A673 (cell line): ENCODE measurements around the gene YWHAQ. TPM values are rescaled to one million over a fixed set of nuclear protein-coding genes. Genes with fewer than 3 reads are reported as not detected.
"Not testable (repeated sequence)": the region's sequence is repeated elsewhere in the genome, so short reads cannot be mapped to it uniquely, and the experiment has no call there.

ENCODE experiments used
- BruUV-seq: library from RNA; stranded (reverse); fragments of 400-500 nt; replicated peaks from 2 replicates; lab custom pipeline; 2021; lab: Mats Ljungman, UMichigan
- CTCF ChIA-PET: fragments of 300-600 bp; sonication (Branson Sonifier 250); formaldehyde crosslinking; loops from one replicate; lab custom pipeline; 2022; ENCODE audit warnings: antibody characterized with exemption; lab: Charles Lee
- POLR2A ChIA-PET: fragments of 300-600 bp; sonication (Branson Sonifier 250); formaldehyde crosslinking; loops from one replicate; lab custom pipeline; 2022; ENCODE audit warnings: antibody characterized with exemption; ENCODE audit not compliant: low non-redundant PET; lab: Charles Lee
- DNase-seq: peaks from one replicate; pipeline ENCODE4 v3.0.0-alpha.2; 2015; ENCODE audit warnings: low spot score
- H3K27ac ChIP-seq: fragments of 200-600 bp; sonication (generic); 2 replicates; pipeline ENCODE4 v1.5.1; 2016; ENCODE audit warnings: mixed run types, low read depth, mild to moderate bottlenecking, mixed read lengths, antibody characterized with exemption, low read length; ENCODE audit not compliant: poor library complexity, severe bottlenecking
- H3K27me3 ChIP-seq: fragments of 200-600 bp; sonication (generic); replicated peaks from 2 replicates; pipeline ENCODE4 v1.6.1; 2017; ENCODE audit warnings: mixed run types, low read depth, mild to moderate bottlenecking, mixed read lengths, antibody characterized with exemption, low read length; ENCODE audit not compliant: insufficient read depth, poor library complexity
- H3K36me3 ChIP-seq: fragments of 200-600 bp; sonication (generic); 2 replicates; pipeline ENCODE4 v1.6.1; 2016; ENCODE audit warnings: mixed run types, mild to moderate bottlenecking, mixed read lengths, antibody characterized with exemption, low read length; ENCODE audit not compliant: insufficient read depth, poor library complexity, severe bottlenecking
- H3K4me1 ChIP-seq: fragments of 200-600 bp; sonication (generic); 2 replicates; pipeline ENCODE4 v1.6.1; 2017; ENCODE audit warnings: mixed run types, mild to moderate bottlenecking, mixed read lengths, antibody characterized with exemption, low read length; ENCODE audit not compliant: insufficient read depth, poor library complexity, severe bottlenecking
- H3K4me3 ChIP-seq: fragments of 200-600 bp; sonication (generic); 2 replicates; pipeline ENCODE4 v1.5.1; 2016; ENCODE audit warnings: low read depth, mixed run types, mild to moderate bottlenecking, mixed read lengths, low read length; ENCODE audit not compliant: poor library complexity, severe bottlenecking
- H3K9me3 ChIP-seq: fragments of 200-600 bp; sonication (generic); 2 replicates; pipeline ENCODE4 v1.6.1; 2016; ENCODE audit warnings: mixed run types, low read depth, mild to moderate bottlenecking, mixed read lengths, antibody characterized with exemption, low read length; ENCODE audit not compliant: poor library complexity, severe bottlenecking
- EZH2 ChIP-seq: fragments of 200-600 bp; sonication (generic); IDR thresholded peaks from 2 replicates; pipeline ENCODE4 v1.6.1; 2017; ENCODE audit warnings: borderline replicate concordance, low read depth, mild to moderate bottlenecking, mixed read lengths, antibody characterized with exemption, low read length; ENCODE audit not compliant: poor library complexity, severe bottlenecking
- intact Hi-C: fragments of 100-400 bp; cut with micrococcal nuclease; formaldehyde crosslinking; loops from one replicate; pipeline ENCODE4 v1.10.0; 2022; ENCODE audit not compliant: unreplicated experiment
- total RNA-seq: library from RNA; stranded (reverse); gene quantifications from 2 replicates; pipeline ENCODE4 v1.2.3, GENCODE V29; 2021
- TF ChIP-seq, protein P1 (sequence below): fragments of 300-800, 200-600 bp; sonication (generic); conservative IDR thresholded peaks from 2 replicates; pipeline ENCODE4 v1.5.1; 2017; ENCODE audit warnings: low read depth, mild to moderate bottlenecking, antibody characterized with exemption, low read length, moderate library complexity, mixed read lengths

The YWHAQ gene
- total RNA-seq, 1 experiment from 2014 or later = 533 TPM

DNA sequence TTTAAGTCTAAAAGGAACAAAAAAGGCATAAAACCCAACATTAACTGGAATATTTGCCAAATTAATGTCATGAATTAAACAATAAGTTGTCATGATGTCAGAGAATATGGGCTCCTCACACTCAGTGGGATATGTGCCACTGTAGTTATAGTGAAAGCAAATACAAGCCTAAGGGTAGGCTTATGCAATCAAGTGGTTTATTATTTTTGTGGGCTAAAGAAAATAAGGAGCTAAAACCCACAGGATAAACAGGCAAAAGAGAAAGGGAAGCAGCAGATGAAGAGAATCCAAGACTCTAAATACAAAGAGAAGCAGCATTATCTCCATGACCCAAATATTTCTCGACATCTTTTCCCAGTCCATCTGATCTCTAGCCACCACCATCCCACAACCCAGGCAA lies 17.5 kb downstream of the YWHAQ start:
- ChIA-PET CTCF (no interaction called here), POLR2A (interaction anchor here (0.6 kb wide), 1 partner anchor 11 kb away, joined by 3 read pairs; no protein-coding TSS in a partner anchor)
- Histone ChIP-seq H3K4me3 (no peak overlapping the region), H3K27me3 (no peaks in the 10 kb centered on the region), H3K4me1 (peaks cover 29% of the 10 kb centered on the region), H3K27ac (no peak overlapping the region), H3K36me3 (peaks cover 10% of the 10 kb centered on the region), H3K9me3 (no peaks in the 10 kb centered on the region)
- no peak for TF ChIP-seq EZH2
- TF ChIP-seq, protein P1, sequence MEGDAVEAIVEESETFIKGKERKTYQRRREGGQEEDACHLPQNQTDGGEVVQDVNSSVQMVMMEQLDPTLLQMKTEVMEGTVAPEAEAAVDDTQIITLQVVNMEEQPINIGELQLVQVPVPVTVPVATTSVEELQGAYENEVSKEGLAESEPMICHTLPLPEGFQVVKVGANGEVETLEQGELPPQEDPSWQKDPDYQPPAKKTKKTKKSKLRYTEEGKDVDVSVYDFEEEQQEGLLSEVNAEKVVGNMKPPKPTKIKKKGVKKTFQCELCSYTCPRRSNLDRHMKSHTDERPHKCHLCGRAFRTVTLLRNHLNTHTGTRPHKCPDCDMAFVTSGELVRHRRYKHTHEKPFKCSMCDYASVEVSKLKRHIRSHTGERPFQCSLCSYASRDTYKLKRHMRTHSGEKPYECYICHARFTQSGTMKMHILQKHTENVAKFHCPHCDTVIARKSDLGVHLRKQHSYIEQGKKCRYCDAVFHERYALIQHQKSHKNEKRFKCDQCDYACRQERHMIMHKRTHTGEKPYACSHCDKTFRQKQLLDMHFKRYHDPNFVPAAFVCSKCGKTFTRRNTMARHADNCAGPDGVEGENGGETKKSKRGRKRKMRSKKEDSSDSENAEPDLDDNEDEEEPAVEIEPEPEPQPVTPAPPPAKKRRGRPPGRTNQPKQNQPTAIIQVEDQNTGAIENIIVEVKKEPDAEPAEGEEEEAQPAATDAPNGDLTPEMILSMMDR = no peak
- intact Hi-C loops = no loop called here
- no peak for DNase-seq
- no TSS peak for BruUV-seq

GRCh38 chr2:9611549-9611912 lies 19.3 kb downstream of the YWHAQ start:
- H3K4me1 ChIP-seq = peaks cover 34% of the 10 kb centered on the region
- H3K36me3 ChIP-seq, H3K9me3 ChIP-seq, H3K27ac ChIP-seq, POLR2A ChIA-PET, H3K27me3 ChIP-seq, intact Hi-C loops, BruUV-seq, DNase-seq, CTCF ChIA-PET, H3K4me3 ChIP-seq: not testable (repeated sequence)

DNA sequence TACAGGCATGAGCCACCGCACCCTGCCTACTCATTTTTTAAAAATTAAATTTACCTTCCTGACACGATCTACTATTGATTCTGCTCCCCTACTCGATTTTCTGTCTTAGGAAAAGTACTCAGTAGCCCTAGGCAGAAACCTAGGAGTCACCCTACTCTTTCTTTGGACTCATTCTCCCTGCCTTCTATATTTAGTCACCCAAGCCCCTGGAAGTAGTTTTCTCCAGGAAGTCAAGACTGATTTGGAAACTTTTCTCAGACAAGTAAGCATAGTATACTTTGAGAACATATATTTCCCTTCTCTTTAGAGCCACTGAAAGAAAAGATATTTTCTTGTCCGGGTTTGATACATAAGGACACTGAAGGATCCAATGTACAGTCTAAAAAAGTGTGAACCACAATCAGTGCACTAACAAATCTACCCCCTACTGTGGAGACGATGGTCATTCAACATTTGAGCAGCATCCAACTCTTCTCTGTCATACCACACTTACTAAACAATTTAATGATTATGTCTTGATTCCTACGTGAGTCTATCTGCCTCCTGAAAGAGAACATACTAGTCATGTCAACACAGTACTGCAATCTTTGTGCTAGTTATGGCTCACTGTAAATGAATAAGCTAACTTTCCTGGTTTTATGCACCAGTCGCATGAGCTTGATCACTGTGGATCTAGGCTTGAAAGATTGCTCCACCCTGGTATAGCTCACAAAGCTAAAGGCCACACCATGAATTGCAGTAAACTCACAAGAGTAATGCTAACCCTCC lies 19.8 kb downstream of the YWHAQ start:
- POLR2A ChIA-PET = no interaction called here
- no peak for DNase-seq
- BruUV-seq = no TSS peak
- CTCF ChIA-PET = no interaction called here
- intact Hi-C loops = no loop called here
- Histone ChIP-seq H3K9me3 (no peaks in the 10 kb centered on the region), H3K27ac (no peak overlapping the region), H3K4me1 (peaks cover 29% of the 10 kb centered on the region), H3K36me3 (no peaks in the 10 kb centered on the region), H3K4me3 (no peak overlapping the region), H3K27me3 (no peaks in the 10 kb centered on the region)
- no peak for TF ChIP-seq EZH2
- TF ChIP-seq, protein P1 = no peak

- H3K4me3 ChIP-seq, H3K27me3 ChIP-seq, CTCF ChIA-PET, H3K36me3 ChIP-seq, DNase-seq, BruUV-seq, H3K27ac ChIP-seq, intact Hi-C loops, H3K9me3 ChIP-seq: not testable (repeated sequence)
- H3K4me1 ChIP-seq = peaks cover 16% of the 10 kb centered on the region
- POLR2A ChIA-PET = interaction anchor here (0.6 kb wide), 1 partner anchor 790 kb away, joined by 4 read pairs; no protein-coding TSS in a partner anchor
Observed at GRCh38 chr2:9608491-9608890, 22.3 kb downstream of the YWHAQ start.
